DND-41 (cell line): ENCODE measurements around the gene RNF186.

Experiments used
- ATAC-seq: fragments of 200-7000 bp; cut with Tn5 transposase; 3 replicates; pipeline ENCODE4 v1.9.1; 2021; ENCODE audit warnings: low read depth; ENCODE audit not compliant: insufficient read depth
- DNase-seq: peaks from one replicate; pipeline ENCODE4 v3.0.0-alpha.2; 2020
- H2AFZ ChIP-seq: 2 replicates; pipeline ENCODE4 v1.6.0; 2012; ENCODE audit warnings: low read depth, low read length
- H3K27ac ChIP-seq: 2 replicates; pipeline ENCODE4 v1.5.1; 2012; ENCODE audit warnings: low read length, inconsistent platforms
- H3K27me3 ChIP-seq: fragments of 200-600 bp; sonication (generic); 2 replicates; pipeline ENCODE4 v1.6.0; 2012; ENCODE audit warnings: low read length, mild to moderate bottlenecking, inconsistent platforms; ENCODE audit not compliant: insufficient read depth, poor library complexity
- H3K36me3 ChIP-seq: 2 replicates; pipeline ENCODE4 v1.5.1; 2012; ENCODE audit warnings: low read length, inconsistent platforms; ENCODE audit not compliant: insufficient read depth
- H3K4me1 ChIP-seq: 2 replicates; pipeline ENCODE4 v1.5.1; 2012; ENCODE audit warnings: mild to moderate bottlenecking, low read length; ENCODE audit not compliant: insufficient read depth
- H3K4me2 ChIP-seq: 2 replicates; pipeline ENCODE4 v1.6.0; 2012; ENCODE audit warnings: mild to moderate bottlenecking, moderate library complexity, low read length, inconsistent platforms; ENCODE audit not compliant: insufficient read depth
- H3K4me3 ChIP-seq, 2 experiments: fragments of 200-600 bp in 1 of 2; shearing (Covaris generic) in 1 of 2; 2 replicates each; pipeline ENCODE4 v1.5.1; 2012 to 2016; ENCODE audit warnings: inconsistent platforms in 2 of 2, low read length in 2 of 2, mild to moderate bottlenecking in 2 of 2, low read depth in 1 of 2, moderate library complexity in 1 of 2
- H3K79me2 ChIP-seq: 2 replicates; pipeline ENCODE4 v1.6.0; 2012; ENCODE audit warnings: low read length, inconsistent platforms; ENCODE audit not compliant: insufficient read depth
- H3K9ac ChIP-seq: 2 replicates; pipeline ENCODE4 v1.6.0; 2012; ENCODE audit warnings: low read depth, mild to moderate bottlenecking, inconsistent platforms, low read length, moderate library complexity
- H3K9me3 ChIP-seq: 2 replicates; pipeline ENCODE4 v1.5.1; 2012; ENCODE audit warnings: low read length, moderate library complexity, mild to moderate bottlenecking, inconsistent platforms; ENCODE audit not compliant: insufficient read depth, severe bottlenecking
- H4K20me1 ChIP-seq: 2 replicates; pipeline ENCODE4 v1.6.0; 2012; ENCODE audit warnings: low read length; ENCODE audit not compliant: insufficient read depth
- EZH2 ChIP-seq: IDR thresholded peaks from 3 replicates; pipeline ENCODE4 v1.6.1; 2012; ENCODE audit warnings: borderline replicate concordance, low read depth, mild to moderate bottlenecking, moderate library complexity, low read length, inconsistent platforms; ENCODE audit not compliant: severe bottlenecking
- TF ChIP-seq, protein P1 (sequence below): IDR thresholded peaks from 2 replicates; pipeline ENCODE4 v1.5.1; 2012; ENCODE audit warnings: borderline replicate concordance, low read length, moderate library complexity, mild to moderate bottlenecking; ENCODE audit not compliant: poor library complexity, severe bottlenecking; ENCODE audit errors: extremely low read depth

Gene RNF186

DNA sequence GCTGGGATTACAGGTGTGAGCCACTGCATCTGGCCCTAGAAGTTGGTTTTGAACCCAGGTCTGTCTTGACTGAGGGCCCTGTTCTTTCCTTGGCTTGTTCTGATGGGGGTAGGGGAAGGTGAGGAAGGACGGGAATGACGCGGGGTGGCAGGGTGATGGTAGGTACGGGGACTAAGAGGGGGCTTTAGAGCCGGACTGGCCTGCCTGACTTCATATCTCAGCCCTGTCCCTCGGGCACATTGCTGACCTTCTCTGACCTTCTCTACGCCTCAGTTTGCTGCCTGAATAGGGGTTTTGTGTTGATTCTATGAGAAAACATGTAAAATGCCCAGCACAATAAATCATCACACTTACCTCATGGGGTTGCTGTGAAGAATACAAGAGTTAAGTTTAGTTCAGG is 6.7 kb downstream of the RNF186 start:
- no peak overlapping the region for H3K9ac ChIP-seq
- no peak for DNase-seq
- no peaks in the 10 kb centered on the region for H3K4me1 ChIP-seq
- no peak overlapping the region for H2AFZ ChIP-seq
- no peaks in the 10 kb centered on the region for H3K9me3 ChIP-seq
- ATAC-seq: no peak
- H3K27me3 ChIP-seq: no peaks in the 10 kb centered on the region
- H3K27ac ChIP-seq: no peak overlapping the region
- no peaks in the 10 kb centered on the region for H4K20me1 ChIP-seq
- H3K79me2 ChIP-seq: no peaks in the 10 kb centered on the region
- no peaks in the 10 kb centered on the region for H3K36me3 ChIP-seq
- no peak overlapping the region for H3K4me3 ChIP-seq
- no peak overlapping the region for H3K4me2 ChIP-seq
- TF ChIP-seq EZH2: no peak
- TF ChIP-seq, protein P1, sequence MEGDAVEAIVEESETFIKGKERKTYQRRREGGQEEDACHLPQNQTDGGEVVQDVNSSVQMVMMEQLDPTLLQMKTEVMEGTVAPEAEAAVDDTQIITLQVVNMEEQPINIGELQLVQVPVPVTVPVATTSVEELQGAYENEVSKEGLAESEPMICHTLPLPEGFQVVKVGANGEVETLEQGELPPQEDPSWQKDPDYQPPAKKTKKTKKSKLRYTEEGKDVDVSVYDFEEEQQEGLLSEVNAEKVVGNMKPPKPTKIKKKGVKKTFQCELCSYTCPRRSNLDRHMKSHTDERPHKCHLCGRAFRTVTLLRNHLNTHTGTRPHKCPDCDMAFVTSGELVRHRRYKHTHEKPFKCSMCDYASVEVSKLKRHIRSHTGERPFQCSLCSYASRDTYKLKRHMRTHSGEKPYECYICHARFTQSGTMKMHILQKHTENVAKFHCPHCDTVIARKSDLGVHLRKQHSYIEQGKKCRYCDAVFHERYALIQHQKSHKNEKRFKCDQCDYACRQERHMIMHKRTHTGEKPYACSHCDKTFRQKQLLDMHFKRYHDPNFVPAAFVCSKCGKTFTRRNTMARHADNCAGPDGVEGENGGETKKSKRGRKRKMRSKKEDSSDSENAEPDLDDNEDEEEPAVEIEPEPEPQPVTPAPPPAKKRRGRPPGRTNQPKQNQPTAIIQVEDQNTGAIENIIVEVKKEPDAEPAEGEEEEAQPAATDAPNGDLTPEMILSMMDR: no peak

GRCh38 chr1:19804831-19805251 is 10.2 kb downstream of the RNF186 start:
- Histone ChIP-seq H3K4me3 (no peak overlapping the region), H3K27me3 (peaks cover 6% of the 10 kb centered on the region), H3K9ac (no peak overlapping the region), H3K79me2 (no peaks in the 10 kb centered on the region), H3K4me1 (peaks cover 6% of the 10 kb centered on the region), H3K4me2 (no peak overlapping the region), H3K27ac (no peak overlapping the region), H3K36me3 (no peaks in the 10 kb centered on the region), H3K9me3 (no peaks in the 10 kb centered on the region), H2AFZ (no peak overlapping the region), H4K20me1 (no peaks in the 10 kb centered on the region)
- TF ChIP-seq, protein P1: no peak
- no peak for TF ChIP-seq EZH2
- DNase-seq (no peak), ATAC-seq (no peak)

DNA sequence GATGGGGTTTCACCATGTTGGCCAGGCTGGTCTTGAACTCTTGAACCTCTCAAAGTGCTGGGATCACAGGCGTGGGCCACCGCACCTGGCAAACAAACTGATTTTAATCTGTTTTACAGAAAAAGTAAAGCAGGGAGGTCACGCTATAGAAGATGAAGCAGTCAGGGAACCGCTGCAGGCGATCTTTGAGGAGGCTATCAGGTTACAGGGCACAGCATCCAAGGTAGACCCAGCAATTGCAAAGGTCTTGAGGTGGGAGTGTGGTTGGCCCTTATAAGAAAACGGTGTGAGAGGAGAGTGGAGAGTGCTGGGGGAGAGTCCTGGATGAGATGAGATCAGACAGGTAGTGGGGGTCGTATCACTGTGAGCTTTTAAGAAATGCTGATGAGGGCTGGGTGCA is 12.8 kb downstream of the RNF186 start:
- H3K36me3 ChIP-seq: no peaks in the 10 kb centered on the region
- H3K4me3 ChIP-seq: no peak overlapping the region
- peaks cover 6% of the 10 kb centered on the region for H3K4me1 ChIP-seq
- TF ChIP-seq EZH2: no peak
- TF ChIP-seq, protein P1: no peak
- H3K27me3 ChIP-seq: peaks cover 19% of the 10 kb centered on the region
- no peak overlapping the region for H3K9ac ChIP-seq
- no peak overlapping the region for H3K4me2 ChIP-seq
- DNase-seq: no peak
- H3K79me2 ChIP-seq: no peaks in the 10 kb centered on the region
- H3K27ac ChIP-seq: no peak overlapping the region
- no peak overlapping the region for H2AFZ ChIP-seq
- no peaks in the 10 kb centered on the region for H3K9me3 ChIP-seq
- ATAC-seq: no peak
- H4K20me1 ChIP-seq: no peaks in the 10 kb centered on the region
